ENCODE data around the gene NRXN3.

The NRXN3 gene

GRCh38 chr14:78170203-78170602 is at the start of gene NRXN3:
TSS of gene NRXN3 (plus strand) at chr14:78170373. CDS start at chr14:78243094, 72,721 bp downstream.
- no peak for TF ChIP-seq CTCF (IDR thresholded peaks at IDR 0.05; ENCODE audit: borderline replicate concordance, control extremely low read depth, extremely low read depth, insufficient read depth, missing control alignments)
- DNase-seq (ENCODE audit: low spot score), result no peak
- in situ Hi-C loops (cut with MboI; ENCODE audit: low sequenced_read_pairs, unreplicated experiment), result no loop called here

- in situ Hi-C loops (cut with MboI; ENCODE audit: low sequenced_read_pairs, unreplicated experiment), result no loop called here
- DNase-seq (ENCODE audit: low spot score), result no peak
- TF ChIP-seq CTCF (IDR thresholded peaks at IDR 0.05; ENCODE audit: borderline replicate concordance, control extremely low read depth, extremely low read depth, insufficient read depth, missing control alignments), result no peak
These were observed 47.7 kb upstream of the NRXN3 start for GRCh38 chr14:78122436-78122835.

GRCh38 chr14:78123650-78124253 is 46.4 kb upstream of the NRXN3 start:
- TF ChIP-seq CTCF (IDR thresholded peaks at IDR 0.05; ENCODE audit: borderline replicate concordance, control extremely low read depth, extremely low read depth, insufficient read depth, missing control alignments), result no peak
- in situ Hi-C loops (cut with MboI; ENCODE audit: low sequenced_read_pairs, unreplicated experiment), result no loop called here
- no peak for DNase-seq (ENCODE audit: low spot score)

- no peak for DNase-seq (ENCODE audit: low spot score)
- in situ Hi-C loops (cut with MboI; ENCODE audit: low sequenced_read_pairs, unreplicated experiment), result no loop called here
- no peak for TF ChIP-seq CTCF (IDR thresholded peaks at IDR 0.05; ENCODE audit: borderline replicate concordance, control extremely low read depth, extremely low read depth, insufficient read depth, missing control alignments)
These were observed 42.2 kb upstream of the NRXN3 start for GRCh38 chr14:78127961-78128360.

GRCh38 chr14:78129375-78129774 is 40.8 kb upstream of the NRXN3 start:
- in situ Hi-C loops (cut with MboI; ENCODE audit: low sequenced_read_pairs, unreplicated experiment), result no loop called here
- no peak for DNase-seq (ENCODE audit: low spot score)
- no peak for TF ChIP-seq CTCF (IDR thresholded peaks at IDR 0.05; ENCODE audit: borderline replicate concordance, control extremely low read depth, extremely low read depth, insufficient read depth, missing control alignments)

GRCh38 chr14:78130356-78130755 is 39.8 kb upstream of the NRXN3 start:
- TF ChIP-seq CTCF (IDR thresholded peaks at IDR 0.05; ENCODE audit: borderline replicate concordance, control extremely low read depth, extremely low read depth, insufficient read depth, missing control alignments), result no peak
- in situ Hi-C loops (cut with MboI; ENCODE audit: low sequenced_read_pairs, unreplicated experiment), result no loop called here
- DNase-seq (ENCODE audit: low spot score), result no peak
